ENCODE measurements around the gene FAM50B.
A peak's percentile ranks its signal among the peaks of the same experiment; 100 is the strongest.
"Not testable (repeated sequence)": the region's sequence is repeated elsewhere in the genome, so short reads cannot be mapped to it uniquely, and the experiment has no call there.

The FAM50B gene

GRCh38 chr6:3849681-3850450 is 693 bp downstream of the FAM50B start:
- DNase-seq (ENCODE audit: low read depth in 2 of 2), result no peak

- peak; percentile 36 to 55 for DNase-seq (ENCODE audit: low read depth in 2 of 2)
Measured at GRCh38 chr6:3850451-3851203, 1.5 kb downstream of the FAM50B start.

- no peak for DNase-seq (ENCODE audit: low read depth in 2 of 2)
Measured at GRCh38 chr6:3851839-3852238, 2.7 kb downstream of the FAM50B start.

- DNase-seq (ENCODE audit: low read depth in 2 of 2), result no peak
Measured at GRCh38 chr6:3852391-3852790, 3.2 kb downstream of the FAM50B start.

GRCh38 chr6:3855866-3856265 is 6.7 kb downstream of the FAM50B start:
- no peak for DNase-seq (ENCODE audit: low read depth in 2 of 2)

GRCh38 chr6:3856576-3856975 is 7.4 kb downstream of the FAM50B start:
- no peak for DNase-seq (ENCODE audit: low read depth in 2 of 2)

GRCh38 chr6:3857468-3858456 is 8.6 kb downstream of the FAM50B start:
- DNase-seq (ENCODE audit: low read depth in 2 of 2), result no peak

GRCh38 chr6:3859878-3860552 is 10.8 kb downstream of the FAM50B start:
- no peak for DNase-seq (ENCODE audit: low read depth in 2 of 2)

- DNase-seq (ENCODE audit: low read depth in 2 of 2), result no peak
Measured at GRCh38 chr6:3861424-3861823, 12.3 kb downstream of the FAM50B start.

- DNase-seq (ENCODE audit: low read depth in 2 of 2), result no peak
Measured at GRCh38 chr6:3862038-3862437, 12.9 kb downstream of the FAM50B start.

GRCh38 chr6:3863322-3863721 is 14.1 kb downstream of the FAM50B start:
- DNase-seq (ENCODE audit: low read depth in 2 of 2), result not testable (repeated sequence)

- no peak for DNase-seq (ENCODE audit: low read depth in 2 of 2)
Measured at GRCh38 chr6:3865463-3865862, 16.3 kb downstream of the FAM50B start.

- DNase-seq (ENCODE audit: low read depth in 2 of 2), result no peak
Measured at GRCh38 chr6:3867641-3868502, 18.7 kb downstream of the FAM50B start.

GRCh38 chr6:3868544-3868943 is 19.4 kb downstream of the FAM50B start:
- DNase-seq (ENCODE audit: low read depth in 2 of 2), result no peak

- no peak for DNase-seq (ENCODE audit: low read depth in 2 of 2)
Measured at GRCh38 chr6:3869284-3869631, 20.1 kb downstream of the FAM50B start.

- DNase-seq (ENCODE audit: low read depth in 2 of 2), result peak in 1 of 2 donors; percentile 29
Measured at GRCh38 chr6:3869632-3870527, 20.7 kb downstream of the FAM50B start.

- DNase-seq (ENCODE audit: low read depth in 2 of 2), result no peak
Measured at GRCh38 chr6:3870528-3870925, 21.4 kb downstream of the FAM50B start.

- DNase-seq (ENCODE audit: low read depth in 2 of 2), result no peak
Measured at GRCh38 chr6:3871515-3871914, 22.3 kb downstream of the FAM50B start.

- DNase-seq (ENCODE audit: low read depth in 2 of 2), result no peak
Measured at GRCh38 chr6:3871939-3872338, 22.8 kb downstream of the FAM50B start.
